Stimulated activated CD8-positive, alpha-beta memory T cell treated with anti-CD3 and anti-CD28 coated beads, Interleukin-4, amount 100 ng/mL, for 48 hours (primary cell): ENCODE measurements around the gene ANO6.
"Not testable (repeated sequence)": the region's sequence is repeated elsewhere in the genome, so short reads cannot be mapped to it uniquely, and the experiment has no call there.

Experiments
- DNase-seq: peaks from one replicate; pipeline ENCODE4 v3.0.0-alpha.2; 2020

ANO6 gene

GRCh38 chr12:45215419-45216229, at the start of gene ANO6:
TSS of gene ANO6 (plus strand) at chr12:45216095. CDS start at chr12:45216322, 227 bp downstream.
- DNase-seq = peak; percentile 88

- no peak for DNase-seq
These were observed 46.9 kb upstream of the ANO6 start for GRCh38 chr12:45168976-45169375.

GRCh38 chr12:45170456-45171042, 45.3 kb upstream of the ANO6 start:
- DNase-seq = peak; percentile 94

GRCh38 chr12:45173293-45173692, 42.6 kb upstream of the ANO6 start:
- not testable (repeated sequence) for DNase-seq

GRCh38 chr12:45174595-45174994, 41.3 kb upstream of the ANO6 start:
- DNase-seq = no peak

- no peak for DNase-seq
These were observed 37.1 kb upstream of the ANO6 start for GRCh38 chr12:45178771-45179170.

GRCh38 chr12:45182511-45182910, 33.4 kb upstream of the ANO6 start:
- no peak for DNase-seq

GRCh38 chr12:45183246-45183645, 32.6 kb upstream of the ANO6 start:
- no peak for DNase-seq

GRCh38 chr12:45184147-45184963, 31.5 kb upstream of the ANO6 start:
- no peak for DNase-seq

GRCh38 chr12:45186762-45187161, 29.1 kb upstream of the ANO6 start:
- DNase-seq = no peak

GRCh38 chr12:45189766-45190403, 26.0 kb upstream of the ANO6 start:
- DNase-seq = no peak

- DNase-seq = no peak
These were observed 24.7 kb upstream of the ANO6 start for GRCh38 chr12:45191239-45191638.

GRCh38 chr12:45192707-45193106, 23.2 kb upstream of the ANO6 start:
- DNase-seq = no peak

GRCh38 chr12:45200491-45201043, 15.3 kb upstream of the ANO6 start:
- DNase-seq = no peak

GRCh38 chr12:45203767-45204166, 12.1 kb upstream of the ANO6 start:
- no peak for DNase-seq

GRCh38 chr12:45204757-45205156, 11.1 kb upstream of the ANO6 start:
- DNase-seq = no peak

- no peak for DNase-seq
These were observed 10.6 kb upstream of the ANO6 start for GRCh38 chr12:45205165-45205825.

- no peak for DNase-seq
These were observed 7.0 kb upstream of the ANO6 start for GRCh38 chr12:45208604-45209487.

- DNase-seq = no peak
These were observed 6.1 kb upstream of the ANO6 start for GRCh38 chr12:45209784-45210183.

- no peak for DNase-seq
These were observed 3.8 kb upstream of the ANO6 start for GRCh38 chr12:45212064-45212463.

GRCh38 chr12:45213107-45213506, 2.8 kb upstream of the ANO6 start:
- DNase-seq = no peak
